SH-SY5Y (cell line): ENCODE results near the gene LGI2.

Source experiments
- GATA2 ChIP-seq: IDR thresholded peaks from 2 replicates; pipeline ENCODE4 v1.6.1; 2011; ENCODE audit warnings: mild to moderate bottlenecking, low read depth, low read length
- GATA3 ChIP-seq: IDR thresholded peaks from 2 replicates; pipeline ENCODE4 v1.6.1; 2011; ENCODE audit warnings: low read depth, mild to moderate bottlenecking, low read length, moderate library complexity

DNA sequence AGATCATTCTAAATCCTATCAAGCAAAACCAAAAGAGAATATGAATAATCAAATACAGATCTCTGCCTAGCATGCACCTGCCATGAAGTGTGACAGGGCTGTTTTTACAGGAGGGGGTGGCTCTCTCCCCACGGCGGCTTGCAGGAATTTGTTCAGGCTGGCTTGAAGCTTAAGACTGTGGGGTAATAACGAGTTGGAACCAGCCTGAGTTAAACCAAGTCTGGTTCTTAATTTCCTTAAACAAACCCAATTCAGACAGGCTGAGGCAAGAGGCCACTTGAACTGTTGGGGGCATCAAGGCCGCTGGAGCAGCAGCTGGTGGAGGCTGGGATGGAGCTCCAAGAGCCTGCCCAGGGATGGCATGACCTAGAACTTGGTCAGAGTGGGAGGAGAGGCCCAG, 45.1 kb upstream of the LGI2 start:
- no peak for TF ChIP-seq GATA2
- no peak for TF ChIP-seq GATA3
